Measurements from ENCODE around the gene PTPRF. TPM values are rescaled to one million over a fixed set of nuclear protein-coding genes. Genes with fewer than 3 reads are reported as not detected.

Gene PTPRF
- total RNA-seq, 1 donor, result 42.7 TPM

Other genes starting within 250 kb of the PTPRF start
- gene C1orf210, start 245.3 kb upstream of the PTPRF start, total RNA-seq, result not detected in 2 replicates
- gene TIE1, start 229.9 kb upstream of the PTPRF start, total RNA-seq, result under 0.01 TPM in 2 replicates
- not detected in 2 replicates for gene MPL, start 193.1 kb upstream of the PTPRF start, total RNA-seq
- gene CDC20, start 171.9 kb upstream of the PTPRF start, total RNA-seq, result 34.8 and 51.8 TPM in 2 replicates
- 43.2 and 51.0 TPM in 2 replicates for gene ELOVL1, start 162.9 kb upstream of the PTPRF start, total RNA-seq
- gene MED8, start 141.1 kb upstream of the PTPRF start, total RNA-seq, result 69.3 and 79.5 TPM in 2 replicates
- 35.4 and 38.7 TPM in 2 replicates for gene SZT2, start 141.0 kb upstream of the PTPRF start, total RNA-seq
- gene HYI, start 77.0 kb upstream of the PTPRF start, total RNA-seq, result 43.6 and 131 TPM in 2 replicates
- 43.2 and 52.7 TPM in 2 replicates for gene KDM4A, start 119.3 kb downstream of the PTPRF start, total RNA-seq
- gene ST3GAL3, start 176.7 kb downstream of the PTPRF start, total RNA-seq, result 16.8 and 17.4 TPM in 2 replicates